ENCODE measurements around the gene BBOF1.

DNA sequence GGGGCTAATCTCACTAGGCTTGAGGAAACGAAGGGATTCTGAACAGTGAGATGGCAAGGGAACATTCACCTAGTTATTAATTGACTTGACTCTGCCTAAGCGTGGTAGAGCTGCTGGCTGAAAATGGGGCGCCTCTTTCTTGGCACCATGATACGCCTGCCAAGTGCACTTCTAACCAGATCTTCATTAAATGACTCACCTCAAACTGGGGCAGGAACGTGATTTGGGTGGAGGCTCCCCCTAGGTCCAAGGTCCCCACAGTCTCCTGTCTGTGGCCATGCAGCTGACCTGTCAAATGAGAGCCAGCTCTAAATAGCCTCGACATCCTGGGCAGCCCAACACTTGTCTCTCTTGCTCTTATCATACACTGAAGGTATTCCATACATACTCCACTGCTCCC lies 43.0 kb upstream of the BBOF1 start:
- TF ChIP-seq POU5F1 (IDR thresholded peaks at IDR 0.05; ENCODE audit: low read depth, low read length) (no peak), GABPA (IDR thresholded peaks at IDR 0.05; ENCODE audit: borderline replicate concordance, insufficient read depth, low read length) (no peak), CBX5 (IDR thresholded peaks at IDR 0.05; ENCODE audit: low read depth, low read length) (no peak), TAF1 (IDR thresholded peaks at IDR 0.05; ENCODE audit: low read depth, low read length) (no peak), EP300 (IDR thresholded peaks at IDR 0.05; ENCODE audit: borderline replicate concordance in 1 of 2, low read depth in 2 of 2, low read length in 2 of 2) (no peak), POLR2A (IDR thresholded peaks at IDR 0.05; ENCODE audit: control extremely low read depth in 1 of 2, low read depth in 2 of 2, low read length in 2 of 2) (no peak)
- TF ChIP-seq, protein P1, sequence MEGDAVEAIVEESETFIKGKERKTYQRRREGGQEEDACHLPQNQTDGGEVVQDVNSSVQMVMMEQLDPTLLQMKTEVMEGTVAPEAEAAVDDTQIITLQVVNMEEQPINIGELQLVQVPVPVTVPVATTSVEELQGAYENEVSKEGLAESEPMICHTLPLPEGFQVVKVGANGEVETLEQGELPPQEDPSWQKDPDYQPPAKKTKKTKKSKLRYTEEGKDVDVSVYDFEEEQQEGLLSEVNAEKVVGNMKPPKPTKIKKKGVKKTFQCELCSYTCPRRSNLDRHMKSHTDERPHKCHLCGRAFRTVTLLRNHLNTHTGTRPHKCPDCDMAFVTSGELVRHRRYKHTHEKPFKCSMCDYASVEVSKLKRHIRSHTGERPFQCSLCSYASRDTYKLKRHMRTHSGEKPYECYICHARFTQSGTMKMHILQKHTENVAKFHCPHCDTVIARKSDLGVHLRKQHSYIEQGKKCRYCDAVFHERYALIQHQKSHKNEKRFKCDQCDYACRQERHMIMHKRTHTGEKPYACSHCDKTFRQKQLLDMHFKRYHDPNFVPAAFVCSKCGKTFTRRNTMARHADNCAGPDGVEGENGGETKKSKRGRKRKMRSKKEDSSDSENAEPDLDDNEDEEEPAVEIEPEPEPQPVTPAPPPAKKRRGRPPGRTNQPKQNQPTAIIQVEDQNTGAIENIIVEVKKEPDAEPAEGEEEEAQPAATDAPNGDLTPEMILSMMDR (IDR thresholded peaks at IDR 0.05; ENCODE audit: control extremely low read depth in 1 of 3, insufficient read depth in 1 of 3, low read depth in 1 of 3, low read length in 3 of 3): no peak
